ENCODE results near the gene PTPRG. TPM values are rescaled to one million over a fixed set of nuclear protein-coding genes. Genes with fewer than 3 reads are reported as not detected.

PTPRG gene
- total and polyA plus RNA-seq, 11 donors, result 8.0 to 48.5 (median 35.4) TPM

DNA sequence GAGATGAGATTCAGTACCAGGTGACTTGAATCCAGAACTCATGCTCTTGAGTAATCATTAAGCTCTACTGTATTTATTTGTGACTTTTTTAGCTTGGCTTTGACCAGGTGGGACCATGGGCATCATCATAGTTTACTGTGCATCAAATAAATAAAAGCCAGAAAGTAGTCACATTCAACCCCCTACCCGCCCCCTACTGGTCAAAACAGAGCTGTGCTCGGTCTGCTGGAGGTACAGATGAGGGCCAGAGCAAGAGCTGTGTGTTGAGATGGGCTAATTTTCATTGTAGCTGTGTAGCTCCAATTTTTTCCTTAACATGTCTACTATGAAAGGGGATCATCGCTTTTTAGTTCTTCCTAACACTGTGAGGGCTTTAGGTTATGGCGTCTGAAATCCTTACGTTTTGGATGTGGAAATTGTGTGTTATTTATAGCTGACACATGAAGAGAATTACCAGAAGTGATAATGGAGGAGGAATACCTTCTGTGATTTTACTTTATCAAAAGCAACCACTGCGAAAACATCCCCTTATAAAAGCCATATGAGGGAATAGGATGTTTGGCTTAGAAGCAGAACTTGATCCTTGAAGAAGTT, 375.1 kb downstream of the PTPRG start:
- Histone ChIP-seq H3K27ac (no peak overlapping the region), H3K36me3 (no peaks in the 10 kb centered on the region), H3K9me3 (peaks cover 0 to 7% (median 0%) of the 10 kb centered on the region in 12 donors), H3K4me1 (peaks cover 0 to 30% (median 9%) of the 10 kb centered on the region in 12 donors), H3K4me3 (no peak overlapping the region), H3K27me3 (no peaks in the 10 kb centered on the region)
- intact Hi-C loops (cut with DNase I), result loop anchor here in 3 of 10 donors (5.0 to 10.0 kb wide), 3 partner anchors 248 to 372 kb away; partner anchors contain the start of gene PTPRG (in 1 of the 3)
- 68 to 76% (median 72%) methylated on average over 6 of the region's 6 CpGs for WGBS, 4 donors
- TF ChIP-seq, protein P1, sequence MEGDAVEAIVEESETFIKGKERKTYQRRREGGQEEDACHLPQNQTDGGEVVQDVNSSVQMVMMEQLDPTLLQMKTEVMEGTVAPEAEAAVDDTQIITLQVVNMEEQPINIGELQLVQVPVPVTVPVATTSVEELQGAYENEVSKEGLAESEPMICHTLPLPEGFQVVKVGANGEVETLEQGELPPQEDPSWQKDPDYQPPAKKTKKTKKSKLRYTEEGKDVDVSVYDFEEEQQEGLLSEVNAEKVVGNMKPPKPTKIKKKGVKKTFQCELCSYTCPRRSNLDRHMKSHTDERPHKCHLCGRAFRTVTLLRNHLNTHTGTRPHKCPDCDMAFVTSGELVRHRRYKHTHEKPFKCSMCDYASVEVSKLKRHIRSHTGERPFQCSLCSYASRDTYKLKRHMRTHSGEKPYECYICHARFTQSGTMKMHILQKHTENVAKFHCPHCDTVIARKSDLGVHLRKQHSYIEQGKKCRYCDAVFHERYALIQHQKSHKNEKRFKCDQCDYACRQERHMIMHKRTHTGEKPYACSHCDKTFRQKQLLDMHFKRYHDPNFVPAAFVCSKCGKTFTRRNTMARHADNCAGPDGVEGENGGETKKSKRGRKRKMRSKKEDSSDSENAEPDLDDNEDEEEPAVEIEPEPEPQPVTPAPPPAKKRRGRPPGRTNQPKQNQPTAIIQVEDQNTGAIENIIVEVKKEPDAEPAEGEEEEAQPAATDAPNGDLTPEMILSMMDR (IDR thresholded peaks at IDR 0.05), result peak; percentile 17 to 55 (median 38)
- TF ChIP-seq POLR2A (IDR thresholded peaks at IDR 0.05), result no peak
- DNase-seq (peak in 1 of 5 donors; percentile 33), ATAC-seq (peak in 2 of 4 donors; percentile 7 to 13)

DNA sequence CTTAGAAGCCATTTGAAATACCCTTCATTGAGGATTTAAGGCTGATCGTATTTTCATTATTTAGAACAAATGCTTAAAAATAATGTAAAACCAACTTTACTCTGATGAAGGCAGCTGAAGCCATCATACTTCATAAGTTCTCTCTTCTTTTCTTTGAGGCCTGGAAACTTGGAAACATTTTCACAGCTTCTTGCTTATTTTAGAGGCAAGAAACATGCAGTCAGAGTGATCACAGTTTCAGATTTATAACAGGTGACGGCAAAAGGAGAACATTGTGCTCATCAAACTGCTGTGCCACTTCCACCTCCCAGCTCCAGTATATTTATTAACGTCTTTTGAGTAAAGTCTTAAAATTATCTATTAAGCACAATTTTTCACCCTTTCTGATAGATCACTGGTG, 376.1 kb downstream of the PTPRG start:
- intact Hi-C loops (cut with DNase I), result loop anchor here in 3 of 10 donors (5.0 to 10.0 kb wide), 3 partner anchors 247 to 373 kb away; partner anchors contain the start of gene PTPRG (in 1 of the 3)
- no peak for DNase-seq
- Histone ChIP-seq H3K4me1 (peaks cover 0 to 30% (median 9%) of the 10 kb centered on the region in 12 donors), H3K4me3 (no peak overlapping the region), H3K27me3 (no peaks in the 10 kb centered on the region), H3K9me3 (peaks cover 0 to 7% (median 0%) of the 10 kb centered on the region in 12 donors), H3K27ac (no peak overlapping the region), H3K36me3 (no peaks in the 10 kb centered on the region)
- 82 to 92% (median 85%) methylated on average over 3 of the region's 3 CpGs for WGBS, 4 donors
- ATAC-seq, result no peak
- TF ChIP-seq POLR2A (IDR thresholded peaks at IDR 0.05), result no peak
- TF ChIP-seq, protein P1 (IDR thresholded peaks at IDR 0.05), result no peak

DNA sequence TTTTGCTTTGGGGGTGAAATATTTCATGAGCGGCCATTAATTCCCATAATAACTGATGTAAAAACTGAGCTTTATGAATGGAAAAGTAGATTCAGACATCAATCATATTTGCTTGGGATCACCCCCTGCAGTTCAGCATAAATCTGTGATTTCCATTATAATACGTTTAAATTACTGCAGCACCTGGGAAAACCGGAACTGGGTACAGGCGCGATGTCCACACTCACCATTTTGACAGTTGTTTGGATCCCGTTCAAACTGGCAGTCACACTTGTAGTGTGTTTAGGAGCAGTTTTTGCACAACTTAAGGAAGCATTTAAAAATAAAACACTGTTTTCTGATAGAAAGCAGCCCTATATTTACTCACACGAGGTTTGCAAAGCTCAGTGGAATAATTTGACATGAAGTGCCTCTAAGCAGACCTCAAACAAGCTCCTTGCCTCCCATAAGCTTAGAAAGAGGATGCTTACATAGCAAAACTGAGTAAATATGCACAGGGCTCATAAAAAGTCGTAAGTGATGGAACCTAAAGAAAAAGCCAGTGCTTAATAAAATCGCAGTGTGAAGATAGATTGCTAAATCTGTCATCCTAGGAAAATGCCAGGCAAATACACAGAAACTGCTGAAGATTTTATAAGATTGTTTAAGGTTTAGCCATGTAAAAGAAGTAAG, 377.6 kb downstream of the PTPRG start:
- 54 to 68% (median 59%) methylated on average over 9 of the region's 9 CpGs for WGBS, 4 donors
- peaks cover 0 to 28% (median 7%) of the 10 kb centered on the region in 12 donors for H3K4me1 ChIP-seq
- TF ChIP-seq POLR2A (IDR thresholded peaks at IDR 0.05), result no peak
- TF ChIP-seq, protein P1 (IDR thresholded peaks at IDR 0.05), result no peak
- DNase-seq (no peak), ATAC-seq (peak in 1 of 4 donors; percentile 26)
- no peaks in the 10 kb centered on the region for H3K27me3 ChIP-seq
- H3K27ac ChIP-seq, result no peak overlapping the region
- no peak overlapping the region for H3K4me3 ChIP-seq
- H3K36me3 ChIP-seq, result no peaks in the 10 kb centered on the region
- peaks cover 0 to 8% (median 0%) of the 10 kb centered on the region in 12 donors for H3K9me3 ChIP-seq
- intact Hi-C loops (cut with DNase I), result loop anchor here in 3 of 10 donors (5.0 to 10.0 kb wide), 3 partner anchors 246 to 374 kb away; partner anchors contain the start of gene PTPRG (in 1 of the 3)

DNA sequence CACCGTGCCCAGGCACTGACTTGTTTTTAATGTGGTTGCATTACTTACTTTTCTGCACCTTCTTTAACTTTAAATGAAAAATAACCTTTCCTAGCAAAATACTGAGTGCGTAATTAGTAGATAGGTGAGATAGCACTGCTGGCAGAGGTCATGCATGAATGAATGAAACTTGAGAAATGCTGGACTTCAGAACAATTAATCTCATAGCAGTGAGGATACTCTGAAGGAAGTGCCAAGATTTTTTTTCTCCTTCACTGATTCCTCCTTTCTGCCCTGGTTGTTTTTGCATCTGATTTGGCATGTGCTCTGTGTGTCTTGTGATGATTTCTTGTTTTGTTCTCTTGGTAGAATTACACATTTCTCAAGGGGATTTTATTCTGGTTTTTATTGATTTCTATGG, 378.9 kb downstream of the PTPRG start:
- no peak for ATAC-seq
- Histone ChIP-seq H3K9me3 (peaks cover 0 to 8% (median 0%) of the 10 kb centered on the region in 12 donors), H3K27ac (no peak overlapping the region), H3K27me3 (no peaks in the 10 kb centered on the region), H3K4me3 (no peak overlapping the region), H3K4me1 (peaks cover 0 to 37% (median 8%) of the 10 kb centered on the region in 12 donors), H3K36me3 (no peaks in the 10 kb centered on the region)
- TF ChIP-seq, protein P1 (IDR thresholded peaks at IDR 0.05), result no peak
- no peak for TF ChIP-seq POLR2A (IDR thresholded peaks at IDR 0.05)
- no peak for DNase-seq
- intact Hi-C loops (cut with DNase I), result no loop called here
- 88 to 98% (median 96%) methylated on average over 2 of the region's 2 CpGs for WGBS, 4 donors
